Stomach (tissue), 9 donors: ENCODE measurements around the gene PCDHGA1. TPM values are rescaled to one million over a fixed set of nuclear protein-coding genes. Genes with fewer than 3 reads are reported as not detected.

Experiments
- DNase-seq, 2 donors: peaks; one replicate each; pipeline versions ENCODE4 v3.0.0 to v3.0.0-alpha.2; 2013 to 2019
- H3K27ac ChIP-seq, 5 donors: fragments of 200-600 bp in 4 of 5; sonication (generic) in 4 of 5; one replicate each; pipeline ENCODE4 v1.5.1; 2013 to 2019; ENCODE audit warnings: mild to moderate bottlenecking in 1 of 5, moderate library complexity in 1 of 5
- H3K27me3 ChIP-seq, 3 donors: fragments of 200-600 bp; sonication (generic); one replicate each; pipeline ENCODE4 v1.5.1; 2017 to 2019; ENCODE audit warnings: mixed run types in 1 of 3
- H3K36me3 ChIP-seq, 4 donors: fragments of 200-600 bp; sonication (generic); 1 replicate in 3 of 4; 2 replicates in 1 of 4; pipeline ENCODE4 v1.5.1; 2016 to 2019
- H3K4me1 ChIP-seq, 4 donors: fragments of 200-600 bp; sonication (generic); one replicate each; pipeline ENCODE4 v1.5.1; 2016 to 2019
- H3K4me3 ChIP-seq, 4 donors: fragments of 200-600 bp; sonication (generic) in 3 of 4; one replicate each; pipeline ENCODE4 v1.5.1; 2016 to 2019; ENCODE audit warnings: mild to moderate bottlenecking in 1 of 4
- H3K9me3 ChIP-seq, 4 donors: fragments of 200-600 bp; sonication (generic); one replicate each; pipeline ENCODE4 v1.5.1; 2016 to 2019
- CTCF ChIP-seq, 7 experiments: fragments of 450-650 bp in 4 of 7; fragments of 200-600 bp in 3 of 7; sonication (generic) in 3 of 7; IDR thresholded peaks; one replicate each; pipeline ENCODE4 v1.5.1; 2016 to 2019; ENCODE audit warnings: antibody characterized with exemption in 7 of 7, control low read depth in 2 of 7, mild to moderate bottlenecking in 1 of 7
- EP300 ChIP-seq: sonication (generic); formaldehyde crosslinking; IDR thresholded peaks from one replicate; pipeline ENCODE4 v1.6.1; 2017; ENCODE audit warnings: antibody characterized with exemption
- POLR2A ChIP-seq, 4 donors: fragments of 450-650 bp; IDR thresholded peaks; one replicate each; pipeline ENCODE4 v1.6.1; 2016; ENCODE audit warnings: antibody characterized with exemption in 4 of 4, control low read depth in 2 of 4, mild to moderate bottlenecking in 1 of 4, moderate library complexity in 1 of 4
- POLR2AphosphoS5 ChIP-seq, 3 donors: sonication (generic); formaldehyde crosslinking; IDR thresholded peaks; one replicate each; pipeline ENCODE4 v1.6.1; 2016; ENCODE audit warnings: antibody characterized with exemption in 3 of 3
- WGBS, 5 donors: extraction: QIAGEN DNeasy Blood & Tissue Kit in 3 of 5; methylation state at CpG; one replicate each; pipeline versions ENCODE4 v1.1.5 to v1.1.7; 2013 to 2018; 5-methylcytosine and 5-hydroxymethylcytosine counted together
- intact Hi-C: fragments of 100-400 bp; cut with DNase I; formaldehyde crosslinking; loops from one replicate; pipeline ENCODE4 v1.15.1; 2023; ENCODE audit warnings: low total_unique reads
- polyA plus RNA-seq, 3 donors: library from polyadenylated mRNA; stranded (reverse); fragments of 200-250 nt; gene quantifications; one replicate each; pipeline ENCODE4 v1.2.3, GENCODE V29; 2013
- total RNA-seq, 5 donors: library from RNA; depleted of rRNA; stranded (reverse); fragments of >200 nt; gene quantifications; one replicate each; pipeline versions ENCODE4 v1.1.0 to v1.2.3, GENCODE V29; 2014 to 2016
- donor health status: healthy with polysubstance abuse.
- donor health status: Bipolar disorder and iron deficiency.
- donor health status: healthy.

Gene PCDHGA1
- total and polyA plus RNA-seq, 8 donors: 0.13 to 0.18 TPM; not detected in 6

DNA sequence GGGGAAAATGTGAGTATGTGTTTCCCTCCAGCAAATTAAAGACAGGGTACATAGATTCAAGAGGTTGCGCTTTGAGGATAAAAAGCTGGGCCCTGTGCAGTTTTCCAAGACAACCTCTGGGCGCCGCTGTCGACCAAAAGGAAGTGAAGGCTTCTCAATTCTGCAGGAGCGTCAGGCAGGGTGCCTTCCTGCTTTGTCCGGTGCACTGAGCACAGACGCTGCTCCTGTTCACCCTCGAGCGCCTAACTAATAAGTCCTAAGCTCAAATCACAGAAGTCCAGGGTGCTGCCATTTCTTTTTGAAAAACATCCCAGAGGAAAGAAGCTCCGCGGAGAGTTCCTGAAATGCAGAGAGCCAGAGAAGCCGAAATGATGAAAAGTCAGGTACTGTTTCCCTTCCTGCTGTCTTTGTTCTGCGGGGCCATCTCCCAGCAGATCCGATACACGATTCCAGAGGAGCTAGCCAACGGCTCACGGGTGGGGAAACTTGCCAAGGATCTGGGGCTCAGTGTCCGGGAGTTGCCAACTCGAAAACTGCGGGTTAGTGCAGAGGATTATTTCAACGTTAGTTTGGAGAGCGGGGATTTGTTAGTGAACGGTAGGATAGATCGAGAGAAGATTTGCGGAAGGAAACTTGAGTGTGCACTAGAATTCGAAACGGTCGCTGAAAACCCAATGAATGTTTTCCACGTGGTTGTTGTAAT, 19.8 kb downstream of the PCDHGA1 start, which contains the start of gene PCDHGB1:
Gene PCDHGB1 (plus strand): TSS at position 183 of the 703 bp plus-strand sequence. CDS start 162 bp downstream, at position 345.
- H3K27ac ChIP-seq: no peak within 1 kb of the TSS
- H3K9me3 ChIP-seq: peaks cover 23 to 95% (median 86%) of the 10 kb centered on the region in 4 donors
- intact Hi-C loops: no loop called here
- no peaks in the 10 kb centered on the region for H3K4me1 ChIP-seq
- H3K36me3 ChIP-seq: peaks cover 0 to 8% (median 0%) of the 10 kb centered on the region in 4 donors
- H3K27me3 ChIP-seq: peaks cover 0 to 67% (median 4%) of the 10 kb centered on the region in 3 donors
- H3K4me3 ChIP-seq: no peak within 1 kb of the TSS
- WGBS, 5 donors: 21 to 28% (median 26%) methylated on average over 29 of the region's 29 CpGs
- DNase-seq: peak in 1 of 2 donors; percentile 40
- TF ChIP-seq CTCF (IDR thresholded peaks at IDR 0.05): no peak
- no peak for TF ChIP-seq EP300
- no peak for TF ChIP-seq POLR2AphosphoS5 (IDR thresholded peaks at IDR 0.05)
- TF ChIP-seq POLR2A (IDR thresholded peaks at IDR 0.05): no peak

DNA sequence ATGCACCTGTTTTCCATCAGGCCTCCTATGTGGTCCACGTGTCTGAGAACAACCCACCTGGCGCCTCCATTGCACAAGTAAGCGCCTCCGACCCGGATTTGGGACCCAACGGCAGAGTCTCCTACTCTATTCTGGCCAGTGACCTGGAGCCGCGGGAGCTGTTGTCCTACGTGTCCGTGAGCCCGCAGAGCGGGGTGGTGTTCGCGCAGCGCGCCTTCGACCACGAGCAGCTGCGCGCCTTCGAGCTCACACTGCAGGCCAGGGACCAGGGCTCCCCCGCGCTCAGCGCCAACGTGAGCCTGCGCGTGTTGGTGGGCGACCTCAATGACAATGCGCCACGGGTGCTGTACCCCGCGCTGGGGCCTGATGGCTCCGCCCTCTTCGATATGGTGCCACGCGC, 21.3 kb downstream of the PCDHGA1 start:
- no peak for TF ChIP-seq POLR2A (IDR thresholded peaks at IDR 0.05)
- no peak for TF ChIP-seq POLR2AphosphoS5 (IDR thresholded peaks at IDR 0.05)
- no peak for TF ChIP-seq EP300
- TF ChIP-seq CTCF (IDR thresholded peaks at IDR 0.05): no peak
- Histone ChIP-seq H3K27me3 (peaks cover 0 to 71% (median 5%) of the 10 kb centered on the region in 3 donors), H3K4me3 (no peak overlapping the region), H3K36me3 (peaks cover 0 to 8% (median 0%) of the 10 kb centered on the region in 4 donors), H3K27ac (no peak overlapping the region), H3K4me1 (no peaks in the 10 kb centered on the region), H3K9me3 (peaks cover 31 to 97% (median 86%) of the 10 kb centered on the region in 4 donors)
- DNase-seq: no peak
- WGBS, 5 donors: 30 to 56% (median 38%) methylated on average over 6 to 34 of the region's 36 CpGs
- intact Hi-C loops: no loop called here

DNA sequence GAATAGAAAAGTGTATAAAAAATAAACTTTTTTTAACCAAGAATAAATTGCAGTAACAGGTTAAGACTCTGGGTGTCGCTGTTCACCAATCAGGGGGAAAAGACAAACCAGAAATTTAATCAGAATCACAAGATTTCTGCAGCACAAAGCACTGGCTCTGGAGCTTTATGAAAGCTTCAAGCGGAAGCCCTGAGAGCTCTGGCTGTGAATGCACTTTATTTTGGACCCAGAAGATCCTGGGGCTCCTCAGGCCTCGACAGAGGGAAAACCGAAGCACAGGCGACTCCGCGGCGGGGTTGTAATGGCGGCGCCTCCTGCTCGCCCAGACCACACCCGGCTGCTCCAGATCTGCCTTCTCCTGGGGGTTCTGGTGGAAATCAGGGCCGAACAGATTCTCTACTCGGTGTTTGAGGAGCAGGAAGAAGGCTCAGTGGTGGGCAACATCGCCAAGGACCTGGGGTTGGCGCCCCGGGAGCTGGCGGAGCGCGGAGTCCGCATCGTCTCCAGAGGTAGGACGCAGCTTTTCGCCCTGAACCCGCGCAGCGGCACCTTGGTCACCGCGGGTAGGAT, 24.7 kb downstream of the PCDHGA1 start, which contains the start of gene PCDHGA4:
Gene PCDHGA4 (plus strand): TSS at position 122 of the 570 bp plus-strand sequence. CDS start 87 bp downstream, at position 209.
- H3K4me3 ChIP-seq: peak within 1 kb of the TSS; percentile 23 to 28 (median 24)
- intact Hi-C loops: no loop called here
- H3K27ac ChIP-seq: no peak within 1 kb of the TSS

More for the DNA sequence above, 24.7 kb downstream of the PCDHGA1 start, which contains the start of gene PCDHGA4:
- TF ChIP-seq POLR2A (IDR thresholded peaks at IDR 0.05) (no peak), CTCF (IDR thresholded peaks at IDR 0.05) (peak in 2 of 7 experiments; percentile 10 to 23), EP300 (no peak)
- WGBS, 5 donors: 14 to 24% (median 17%) methylated on average over 21 to 29 of the region's 29 CpGs
- peaks cover 33 to 97% (median 87%) of the 10 kb centered on the region in 4 donors for H3K9me3 ChIP-seq
- H3K36me3 ChIP-seq: peaks cover 0 to 6% (median 0%) of the 10 kb centered on the region in 4 donors
- H3K4me1 ChIP-seq: no peaks in the 10 kb centered on the region
- DNase-seq: no peak
- peaks cover 0 to 63% (median 9%) of the 10 kb centered on the region in 3 donors for H3K27me3 ChIP-seq
